IPS-18c (cell line): ENCODE data around the gene ADPRHL1.
"Not testable (repeated sequence)": the region's sequence is repeated elsewhere in the genome, so short reads cannot be mapped to it uniquely, and the experiment has no call there.

Source experiments
- H3K4me3 ChIP-seq: 2 replicates; pipeline ENCODE4 v1.7.0; 2013; ENCODE audit warnings: low read depth, mild to moderate bottlenecking, low read length, moderate library complexity; ENCODE audit not compliant: insufficient read depth
- H3K9me3 ChIP-seq: one replicate; pipeline ENCODE4 v1.6.1; 2013; ENCODE audit warnings: mild to moderate bottlenecking, low read length, moderate library complexity; ENCODE audit not compliant: control insufficient read depth, insufficient read depth

ADPRHL1 gene

DNA sequence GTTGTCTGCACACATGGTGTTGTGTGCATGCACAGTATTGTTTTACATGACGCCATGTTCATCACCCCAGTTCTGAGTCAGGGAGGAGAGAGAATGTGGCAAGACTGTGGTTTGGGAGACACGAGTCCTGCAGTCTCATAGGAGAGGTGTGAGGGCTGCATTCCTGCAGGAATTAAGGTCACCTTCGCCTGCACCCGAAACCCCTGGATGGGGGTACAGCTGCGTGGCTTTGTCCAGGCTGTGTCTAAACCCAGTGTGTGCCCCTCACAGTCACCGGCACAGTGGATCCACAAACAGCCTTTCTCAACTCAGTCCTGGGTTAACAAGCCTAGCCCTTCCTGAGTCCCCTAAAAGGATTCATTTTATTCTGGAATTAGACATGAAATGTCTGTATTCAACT, 5.7 kb downstream of the ADPRHL1 start:
- Histone ChIP-seq H3K9me3 (peaks cover 2% of the 10 kb centered on the region), H3K4me3 (no peak overlapping the region)

DNA sequence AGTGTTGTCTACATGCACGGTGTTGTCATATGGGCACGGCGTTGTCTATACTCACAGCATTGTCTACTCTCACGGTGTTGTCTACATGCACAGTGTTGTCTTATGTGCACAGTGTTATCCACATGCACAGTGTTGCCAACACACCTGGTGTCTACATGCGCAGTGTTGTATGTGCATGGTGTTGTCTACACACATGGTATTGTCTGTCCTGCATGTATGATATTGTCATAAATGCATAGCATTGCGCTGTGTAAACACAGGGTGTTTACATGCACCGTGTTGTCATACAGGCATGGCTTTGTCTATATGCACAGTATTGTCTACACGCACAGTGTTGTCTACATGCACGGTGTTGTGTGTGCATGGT, 6.8 kb downstream of the ADPRHL1 start:
- Histone ChIP-seq H3K4me3 (no peak overlapping the region), H3K9me3 (peaks cover 2% of the 10 kb centered on the region)

DNA sequence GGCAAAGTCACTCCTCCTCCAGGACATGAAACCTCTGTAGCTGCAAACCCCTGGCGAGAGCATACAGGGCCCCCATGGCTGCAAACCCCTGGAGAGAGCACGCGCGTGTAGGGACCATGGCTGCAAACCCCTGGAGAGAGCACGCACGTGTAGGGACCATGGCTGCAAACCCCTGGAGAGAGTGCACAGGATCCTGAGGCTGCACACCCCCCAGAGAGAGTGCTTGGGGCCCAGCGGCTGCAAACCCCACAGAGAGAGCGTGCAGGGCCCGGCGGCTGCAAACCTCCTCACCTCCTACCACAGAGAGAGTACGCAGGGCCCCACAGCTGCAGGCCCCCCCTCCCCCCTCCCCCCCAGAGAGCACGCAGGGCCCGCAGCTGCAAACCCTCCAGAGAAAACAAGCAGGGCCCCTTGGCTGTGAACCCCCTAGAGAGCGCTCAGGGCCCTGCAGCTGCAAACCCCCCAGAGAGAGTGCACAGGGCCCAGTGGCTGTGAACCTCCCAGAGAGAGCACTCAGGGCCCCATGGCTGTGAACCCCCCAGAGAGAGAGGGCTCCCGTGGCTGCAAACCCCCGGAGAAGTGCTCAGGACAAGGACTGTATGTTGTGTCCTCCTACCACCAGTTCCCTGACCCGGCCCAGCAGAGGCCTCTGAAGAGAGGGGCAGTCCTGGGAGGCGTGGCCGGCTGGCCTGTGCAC, 7.3 kb downstream of the ADPRHL1 start:
- H3K9me3 ChIP-seq = peaks cover 2% of the 10 kb centered on the region
- no peak overlapping the region for H3K4me3 ChIP-seq

DNA sequence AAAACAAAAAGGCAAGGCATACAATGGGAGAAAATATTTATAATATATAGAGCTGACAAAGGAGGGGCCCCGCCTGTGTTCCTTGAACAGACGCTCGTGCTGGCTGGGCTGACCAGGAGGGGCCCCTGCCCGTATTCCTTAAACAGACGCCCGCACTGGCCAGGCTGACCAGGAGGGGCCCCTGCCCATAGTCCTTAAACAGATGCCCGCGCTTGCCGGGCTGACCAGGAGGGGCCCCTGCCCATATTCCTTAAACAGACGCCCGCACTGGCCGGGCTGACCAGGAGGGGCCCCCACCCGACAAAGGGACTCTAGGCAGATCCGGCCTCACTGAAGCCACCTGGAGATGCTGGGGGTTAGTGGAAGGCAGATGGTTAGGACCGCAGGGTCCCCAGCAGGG, 9.3 kb downstream of the ADPRHL1 start:
- Histone ChIP-seq H3K9me3 (peaks cover 2% of the 10 kb centered on the region), H3K4me3 (no peak overlapping the region)

DNA sequence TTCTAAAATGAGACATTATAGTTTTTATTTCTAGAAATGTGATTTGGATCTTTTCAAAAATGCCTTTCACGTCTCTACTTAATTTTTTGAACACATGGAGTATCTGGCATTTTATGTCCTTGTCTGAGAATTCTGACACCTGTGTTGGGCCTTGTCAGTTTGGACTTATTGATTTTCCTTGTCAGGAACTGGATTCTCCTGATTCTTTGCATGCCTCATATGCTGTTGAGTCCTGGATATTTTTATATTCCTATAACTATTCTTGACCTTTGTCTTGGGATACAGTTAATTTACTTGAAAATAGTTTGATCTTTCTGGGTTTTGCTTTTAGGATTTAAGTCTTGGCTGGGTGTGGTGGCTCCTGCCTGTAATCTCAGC, 10.3 kb downstream of the ADPRHL1 start:
- Histone ChIP-seq H3K9me3 (peaks cover 2% of the 10 kb centered on the region), H3K4me3 (no peak overlapping the region)

DNA sequence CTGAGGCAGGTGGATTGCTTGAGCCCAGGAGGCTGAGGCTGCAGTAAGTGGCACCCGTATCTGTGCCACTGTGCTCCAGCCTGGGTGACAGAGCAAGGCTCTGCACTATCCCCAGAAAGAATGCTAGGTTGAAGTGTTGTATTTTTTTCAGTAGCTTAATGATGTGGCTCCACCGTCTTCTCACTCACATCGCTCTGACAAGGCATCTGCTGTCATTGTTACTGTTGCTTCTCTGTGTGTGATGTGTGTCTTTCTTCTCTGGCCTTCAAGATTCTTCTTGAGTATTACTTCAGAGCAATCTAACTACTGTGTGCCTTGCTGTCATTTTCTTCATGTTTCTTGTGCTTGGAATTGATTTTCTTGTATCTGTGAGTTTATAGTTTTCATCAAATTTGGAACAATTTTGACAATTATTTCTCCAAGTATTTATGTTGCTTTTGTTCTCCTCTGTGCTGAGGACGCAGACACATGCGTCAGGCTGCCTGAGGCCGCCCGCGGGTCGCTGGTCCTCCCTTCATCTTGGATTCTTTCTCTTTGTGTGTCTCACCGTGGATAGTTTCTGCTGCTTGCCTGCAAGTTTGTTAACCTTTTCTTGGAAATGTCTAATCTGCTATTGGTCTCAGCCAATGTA, 10.8 kb downstream of the ADPRHL1 start:
- Histone ChIP-seq H3K9me3 (peaks cover 2% of the 10 kb centered on the region), H3K4me3 (no peak overlapping the region)

DNA sequence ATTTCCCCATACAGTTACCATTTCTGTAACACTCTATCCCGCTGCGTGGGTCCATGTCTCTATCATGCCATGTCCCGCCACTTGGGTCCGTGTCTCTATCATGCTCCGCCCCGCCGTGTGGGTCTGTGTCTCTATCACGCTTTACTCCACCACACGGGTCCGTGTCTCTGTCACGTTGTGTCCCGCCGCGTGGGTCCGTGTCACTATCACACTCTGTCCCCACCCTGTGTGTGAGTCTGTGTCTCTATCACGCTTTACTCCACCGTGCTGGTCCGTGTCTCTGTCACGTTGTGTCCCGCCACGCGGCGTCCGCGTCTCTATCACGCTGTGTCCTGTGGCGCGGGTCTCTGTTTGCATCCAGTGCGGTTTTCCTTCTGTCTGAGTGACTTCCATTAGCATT, 11.6 kb downstream of the ADPRHL1 start:
- Histone ChIP-seq H3K4me3 (no peak overlapping the region), H3K9me3 (peaks cover 2% of the 10 kb centered on the region)

DNA sequence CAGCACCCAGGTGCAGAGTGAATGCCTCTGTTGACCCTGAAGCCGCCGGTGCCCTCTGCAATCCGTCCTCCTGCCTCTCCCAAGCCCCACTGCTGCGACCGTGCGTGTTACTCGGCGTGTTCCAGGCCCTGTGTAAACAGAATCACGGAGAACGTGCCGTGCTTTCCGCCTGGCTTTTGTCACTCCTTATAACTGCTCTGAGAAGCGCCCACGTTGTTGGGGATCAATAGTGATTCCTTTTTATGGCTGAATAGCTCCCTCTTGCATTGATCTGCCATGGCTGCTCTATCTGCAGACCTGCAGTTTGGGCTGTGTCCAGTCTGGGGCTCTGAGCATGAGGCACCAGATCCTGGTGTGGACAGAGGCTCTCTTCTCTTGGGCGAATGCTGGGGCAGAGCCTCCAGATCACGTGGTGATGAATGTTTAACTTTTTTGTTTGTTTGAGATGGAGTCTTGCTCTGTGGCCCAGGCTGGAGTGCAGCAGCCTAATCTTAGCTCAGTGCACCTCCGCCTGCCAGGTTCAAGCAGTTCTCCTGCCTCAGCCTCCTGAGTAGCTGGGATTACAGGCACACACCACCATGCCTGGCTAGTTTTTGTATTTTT, 15.8 kb downstream of the ADPRHL1 start:
- no peaks in the 10 kb centered on the region for H3K9me3 ChIP-seq
- no peak overlapping the region for H3K4me3 ChIP-seq

DNA sequence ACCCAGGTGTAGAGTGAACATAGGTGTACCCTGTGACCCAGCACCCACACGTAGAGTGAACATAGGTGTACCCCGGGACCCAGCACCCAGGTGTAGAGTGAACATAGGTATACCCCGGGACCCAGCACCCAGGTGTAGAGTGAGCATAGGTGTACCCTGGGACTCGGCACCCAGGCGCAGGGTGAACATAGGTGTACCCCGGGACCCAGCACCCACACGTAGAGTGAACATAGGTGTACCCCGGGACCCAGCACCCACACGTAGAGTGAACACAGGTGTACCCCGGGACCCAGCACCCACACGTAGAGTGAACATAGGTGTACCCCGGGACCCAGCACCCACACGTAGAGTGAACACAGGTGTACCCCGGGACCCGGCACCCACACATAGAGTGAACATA, 16.4 kb downstream of the ADPRHL1 start:
- H3K9me3 ChIP-seq, H3K4me3 ChIP-seq: not testable (repeated sequence)

DNA sequence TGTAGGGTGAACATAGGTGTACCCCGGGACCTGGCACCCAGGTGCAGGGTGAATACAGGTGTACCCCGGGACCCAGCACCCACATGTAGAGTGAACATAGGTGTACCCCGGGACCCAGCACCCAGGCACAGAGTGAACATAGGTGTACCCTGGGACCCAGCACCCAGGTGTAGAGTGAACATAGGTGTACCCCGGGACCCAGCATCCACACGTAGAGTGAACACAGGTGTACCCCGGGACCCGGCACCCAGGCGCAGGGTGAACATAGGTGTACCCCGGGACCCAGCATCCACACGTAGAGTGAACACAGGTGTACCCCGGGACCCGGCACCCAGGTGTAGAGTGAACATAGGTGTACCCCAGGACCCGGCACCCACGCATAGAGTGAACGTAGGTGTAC, 17.4 kb downstream of the ADPRHL1 start:
- not testable (repeated sequence) for H3K4me3 ChIP-seq

DNA sequence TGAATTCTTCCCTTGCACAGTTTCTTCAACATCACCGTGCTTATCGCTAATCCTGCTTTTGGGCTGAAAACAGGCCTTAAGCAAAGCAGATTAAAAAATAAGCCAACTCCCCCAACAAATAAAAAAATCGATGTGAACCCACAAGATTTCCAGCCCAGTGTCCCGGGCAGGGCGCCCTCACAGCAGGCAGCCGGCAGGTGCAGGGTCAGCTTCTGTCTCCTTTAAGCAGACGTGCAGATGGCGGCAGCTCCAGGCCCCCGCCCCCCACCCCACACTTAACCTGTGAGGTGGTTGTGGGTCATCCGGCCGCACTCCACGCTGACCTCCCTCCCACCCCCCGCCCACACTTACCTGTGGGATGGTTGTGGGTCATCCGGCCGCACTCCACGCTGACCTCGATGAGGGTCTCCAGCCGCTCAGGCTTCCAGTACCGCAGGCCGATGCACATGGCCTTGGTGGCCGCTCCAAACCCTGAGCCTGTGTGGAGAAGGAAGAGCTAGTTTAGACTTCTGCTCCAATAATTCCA, 19.8 kb downstream of the ADPRHL1 start:
- Histone ChIP-seq H3K4me3 (no peak overlapping the region), H3K9me3 (no peaks in the 10 kb centered on the region)

More for the DNA sequence above, 17.4 kb downstream of the ADPRHL1 start:
- not testable (repeated sequence) for H3K9me3 ChIP-seq

DNA sequence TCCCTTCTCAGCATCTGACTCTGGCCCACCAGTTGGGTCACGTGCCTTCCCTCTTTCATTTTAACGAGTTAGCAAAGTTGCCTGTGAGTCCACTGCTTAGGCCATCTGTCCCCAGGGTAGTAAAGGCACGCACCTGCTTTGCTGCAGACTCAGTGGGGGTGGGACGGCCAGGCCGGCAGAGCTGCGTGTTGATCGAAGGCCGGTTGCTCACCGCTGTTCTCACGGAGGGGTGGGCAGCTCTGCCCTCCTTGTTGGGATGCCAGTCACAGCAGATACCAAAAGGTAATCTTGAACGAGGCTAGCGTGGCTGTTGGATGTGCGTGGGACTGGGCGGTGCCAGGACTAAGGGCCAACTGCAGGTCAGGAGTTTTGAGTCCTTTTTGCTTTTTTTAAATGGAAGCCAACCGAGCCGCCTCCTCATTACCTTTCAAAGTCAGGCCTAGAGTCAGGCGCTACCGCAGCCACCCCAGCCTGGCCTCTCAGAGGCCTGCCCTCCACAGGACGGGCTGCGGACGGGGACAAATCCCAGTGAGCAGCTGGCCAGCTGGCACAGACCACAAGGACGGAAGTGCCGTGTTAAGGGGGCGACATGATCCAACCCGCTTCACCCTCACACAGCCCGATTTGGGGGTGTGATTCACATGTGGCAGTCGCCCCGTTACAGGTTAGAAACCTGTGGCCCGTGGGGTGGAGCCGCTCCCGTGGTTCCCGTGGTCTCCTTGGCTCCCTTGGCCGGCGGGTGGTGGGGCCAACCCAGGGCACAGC, 20.6 kb downstream of the ADPRHL1 start:
- no peaks in the 10 kb centered on the region for H3K9me3 ChIP-seq
- H3K4me3 ChIP-seq = no peak overlapping the region

DNA sequence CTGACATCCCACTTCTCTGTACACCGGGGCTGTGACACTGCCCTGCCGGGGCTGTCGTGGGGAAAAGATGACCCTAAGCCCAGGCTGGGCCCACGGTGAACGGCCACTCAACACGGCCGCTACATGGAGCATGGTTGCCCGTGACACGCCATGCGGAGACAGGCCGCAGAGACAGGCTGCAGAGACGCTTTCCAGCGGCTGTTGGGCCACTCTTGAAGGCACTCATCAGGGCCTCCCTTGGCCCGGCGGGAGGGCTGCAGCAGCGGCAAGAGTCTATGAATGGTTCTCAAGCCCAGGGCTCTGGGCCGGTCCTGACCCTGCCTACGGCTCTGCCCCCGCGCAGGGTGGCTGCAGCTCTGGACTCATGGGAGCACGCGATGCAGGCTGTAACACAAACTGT, 22.1 kb downstream of the ADPRHL1 start:
- no peak overlapping the region for H3K4me3 ChIP-seq
- H3K9me3 ChIP-seq = no peaks in the 10 kb centered on the region

DNA sequence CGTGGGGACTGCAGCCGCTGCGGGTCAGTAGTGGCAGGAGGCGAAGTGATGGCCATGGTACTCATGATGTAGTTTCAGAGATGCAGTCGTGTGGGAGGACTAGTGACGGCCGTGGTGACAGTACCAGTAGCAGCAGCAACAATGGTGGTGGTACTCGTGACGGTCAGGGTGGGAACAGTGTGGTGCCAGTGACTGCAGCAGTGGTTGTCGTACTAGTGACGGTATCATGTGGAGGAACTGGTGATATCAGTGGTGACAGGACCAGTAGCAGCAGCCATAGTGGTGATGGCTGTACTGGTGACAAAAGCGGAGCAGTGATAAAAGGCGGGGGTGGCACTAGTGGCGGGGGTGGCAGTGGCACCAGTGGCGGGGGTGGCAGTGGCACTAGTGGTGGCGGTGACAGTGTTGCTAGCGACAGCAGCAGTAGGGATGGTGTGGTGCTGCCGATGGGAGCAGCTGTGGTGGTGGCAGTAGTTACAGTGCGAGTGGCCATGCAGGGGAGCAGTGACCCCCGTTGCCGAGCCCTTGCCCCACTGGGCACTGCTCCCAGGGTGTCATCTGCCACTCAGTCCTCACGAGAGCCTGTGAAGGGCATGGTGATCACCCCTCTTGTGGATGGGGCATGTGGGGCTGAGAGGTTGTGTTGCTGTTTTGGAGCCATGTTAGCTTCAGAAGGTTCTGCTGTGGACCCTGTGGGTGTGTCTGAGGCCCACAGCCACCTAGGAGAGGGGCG, 22.7 kb downstream of the ADPRHL1 start:
- no peak overlapping the region for H3K4me3 ChIP-seq
- H3K9me3 ChIP-seq = no peaks in the 10 kb centered on the region

DNA sequence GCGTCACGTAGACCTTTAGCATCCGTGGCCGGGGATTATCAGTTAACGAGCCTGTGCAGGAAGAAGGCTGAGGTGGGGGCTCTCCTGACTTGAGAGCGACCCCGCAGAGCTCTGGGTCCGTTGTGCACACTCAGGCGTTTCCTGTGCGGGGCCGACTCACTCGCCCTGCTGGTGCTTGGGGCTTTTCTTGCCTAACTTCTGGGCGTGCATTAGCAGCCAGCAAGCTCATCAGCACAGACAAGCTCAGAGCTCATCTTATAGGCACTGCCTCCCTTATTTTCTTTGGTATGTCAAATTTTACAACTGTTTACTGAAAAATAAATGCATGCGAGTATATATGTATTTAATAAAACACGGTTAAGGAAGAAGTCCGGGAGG, 23.7 kb downstream of the ADPRHL1 start:
- H3K9me3 ChIP-seq = no peaks in the 10 kb centered on the region

DNA sequence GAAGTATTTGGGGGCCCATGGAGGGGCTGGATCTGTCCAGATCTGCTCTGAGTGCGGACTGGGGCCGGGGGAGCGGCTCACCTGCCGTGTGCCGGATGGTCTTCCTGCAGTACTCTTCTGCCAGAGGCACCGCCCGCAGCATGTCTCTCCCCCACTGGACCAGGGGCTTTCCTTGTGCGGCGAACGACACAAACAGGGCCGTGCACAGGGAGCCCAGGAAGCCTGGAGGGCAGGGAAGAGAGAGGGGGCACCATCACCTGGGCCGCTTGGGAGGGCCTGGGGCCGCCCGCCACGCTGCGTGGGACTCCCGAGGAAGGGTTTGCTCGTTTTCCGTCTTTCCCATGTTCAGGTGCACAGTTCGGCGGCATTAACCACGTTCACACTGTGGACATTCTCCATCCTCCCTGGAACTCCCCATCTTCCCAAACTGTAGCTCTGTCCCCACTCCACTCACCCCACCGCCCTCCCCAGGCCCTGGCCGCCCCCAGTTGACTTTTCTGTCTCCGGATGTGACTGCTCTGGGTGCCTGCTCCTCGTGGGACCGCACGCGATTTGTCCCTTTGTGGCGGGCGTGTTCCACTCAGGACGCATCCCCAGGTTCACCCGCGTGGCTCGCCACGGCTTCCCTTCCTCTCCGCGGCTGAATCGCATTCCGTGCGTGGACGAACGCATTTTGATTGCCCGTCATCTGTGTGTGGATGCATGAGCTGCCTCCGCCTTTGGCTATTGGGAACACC, 24.2 kb downstream of the ADPRHL1 start:
- Histone ChIP-seq H3K4me3 (no peak overlapping the region), H3K9me3 (no peaks in the 10 kb centered on the region)

More for the DNA sequence above, 23.7 kb downstream of the ADPRHL1 start:
- H3K4me3 ChIP-seq = no peak overlapping the region

DNA sequence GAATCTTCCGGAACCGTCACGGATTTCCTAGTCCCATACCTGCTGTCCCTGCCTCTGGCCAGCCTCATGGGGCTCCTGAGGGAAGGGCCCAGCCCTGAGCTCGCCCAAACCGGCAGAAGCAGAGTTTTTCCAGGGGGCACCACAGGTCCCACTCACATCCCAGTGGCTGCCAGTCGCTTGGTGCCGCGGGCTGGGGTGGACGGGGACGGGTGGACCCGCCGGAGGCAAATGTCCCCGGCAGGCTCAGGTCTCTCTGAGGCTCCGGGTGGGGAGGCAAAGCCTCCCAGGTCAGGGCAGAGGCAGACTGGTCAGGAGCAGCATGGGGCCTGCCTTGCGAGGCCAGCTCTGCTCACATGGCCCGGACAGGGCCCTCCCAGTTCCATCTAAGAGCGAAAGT, 24.8 kb downstream of the ADPRHL1 start:
- Histone ChIP-seq H3K4me3 (no peak overlapping the region), H3K9me3 (no peaks in the 10 kb centered on the region)
